CD4-positive, alpha-beta T cell (primary cell): Measurements from ENCODE around the gene DYNLT5. TPM values are rescaled to one million over a fixed set of nuclear protein-coding genes. Genes with fewer than 3 reads are reported as not detected.
"Not testable (repeated sequence)": the region's sequence is repeated elsewhere in the genome, so short reads cannot be mapped to it uniquely, and the experiment has no call there.

Experiments
- ATAC-seq: fragments of 200-7000 bp; cut with Tn5 transposase; one replicate; pipeline ENCODE4 v1.10.0; 2022; ENCODE audit warnings: mild to moderate bottlenecking; ENCODE audit not compliant: poor library complexity
- CTCF ChIA-PET: fragments of 350-600 bp; sonication (Branson Sonifier 250); formaldehyde crosslinking; loops from one replicate; lab custom pipeline; 2021; ENCODE audit warnings: antibody characterized with exemption, inconsistent platforms; lab: Charles Lee
- POLR2A ChIA-PET: fragments of 350-600 bp; sonication (Branson Sonifier 250); formaldehyde crosslinking; loops from one replicate; lab custom pipeline; 2021; ENCODE audit warnings: antibody characterized with exemption, inconsistent platforms; lab: Charles Lee
- DNase-seq, 14 experiments: peaks; one replicate each; pipeline ENCODE4 v3.0.0-alpha.2; 2013 to 2020; ENCODE audit warnings: mixed read lengths in 2 of 14
- H3K27ac ChIP-seq, 2 donors: one replicate each; pipeline versions ENCODE4 v1.5.1 to v1.7.0; 2013; ENCODE audit warnings: low read length in 2 of 2, low read depth in 1 of 2, mild to moderate bottlenecking in 1 of 2
- H3K27me3 ChIP-seq, 2 experiments: 1 replicate in 1 of 2; 2 replicates in 1 of 2; pipeline versions ENCODE4 v1.6.1 to v1.7.0; 2013; ENCODE audit warnings: low read length in 2 of 2, control low read depth in 1 of 2, mild to moderate bottlenecking in 1 of 2, moderate library complexity in 1 of 2; ENCODE audit not compliant: insufficient read depth in 2 of 2, control insufficient read depth in 1 of 2
- H3K36me3 ChIP-seq: one replicate; pipeline ENCODE4 v1.6.1; 2013; ENCODE audit warnings: low read length, control low read depth; ENCODE audit not compliant: insufficient read depth
- H3K4me1 ChIP-seq: one replicate; pipeline ENCODE4 v1.6.1; 2013; ENCODE audit warnings: low read length, control low read depth; ENCODE audit not compliant: insufficient read depth
- H3K4me3 ChIP-seq: one replicate; pipeline ENCODE4 v1.5.1; 2013; ENCODE audit warnings: mild to moderate bottlenecking, low read length, moderate library complexity
- H3K9me3 ChIP-seq, 2 experiments: 1 replicate in 1 of 2; 2 replicates in 1 of 2; pipeline versions ENCODE4 v1.6.1 to v1.7.0; 2013; ENCODE audit warnings: low read length in 2 of 2, mild to moderate bottlenecking in 2 of 2, control low read depth in 1 of 2, moderate library complexity in 1 of 2; ENCODE audit not compliant: control insufficient read depth in 1 of 2, insufficient read depth in 1 of 2
- H3K27ac Mint-ChIP-seq: one replicate; pipeline ENCODE4 v1.8.0; 2020; ENCODE audit warnings: mixed read lengths
- H3K27me3 Mint-ChIP-seq: one replicate; pipeline ENCODE4 v1.8.0; 2021; ENCODE audit warnings: mixed read lengths
- H3K36me3 Mint-ChIP-seq: one replicate; pipeline ENCODE4 v1.8.0; 2021; ENCODE audit warnings: low read depth, mixed read lengths
- H3K4me1 Mint-ChIP-seq: one replicate; pipeline ENCODE4 v1.8.0; 2021; ENCODE audit warnings: low read depth, mixed read lengths
- H3K4me3 Mint-ChIP-seq: one replicate; pipeline ENCODE4 v1.8.0; 2020; ENCODE audit warnings: mild to moderate bottlenecking, mixed read lengths
- H3K9me3 Mint-ChIP-seq: one replicate; pipeline ENCODE4 v1.8.0; 2020; ENCODE audit warnings: mixed read lengths
- CTCF ChIP-seq: fragments of 200-600 bp; IDR thresholded peaks from one replicate; pipeline ENCODE4 v1.8.0; 2022; ENCODE audit warnings: antibody characterized with exemption, mild to moderate bottlenecking
- intact Hi-C, 2 experiments: fragments of 100-400 bp; cut with DNase I in 1 of 2; cut with micrococcal nuclease in 1 of 2; formaldehyde crosslinking; loops; one replicate each; pipeline versions ENCODE4 v1.15.1 to v1.9.0; 2023 to 2025; cut with DNase I, micrococcal nuclease
- total RNA-seq, 174 experiments: library from RNA in 2 of 174; stranded (reverse) in 2 of 174; gene quantifications; one replicate each; pipeline ENCODE4 v1.2.3 and lab custom pipeline; 2021 to 2026

The DYNLT5 gene
- total RNA-seq, 2 experiments from 2014 or later, result not detected

- Mint-ChIP-seq H3K27ac (no peak overlapping the region), H3K4me3 (no peak overlapping the region), H3K4me1 (peaks cover 19% of the 10 kb centered on the region), H3K36me3 (no peaks in the 10 kb centered on the region), H3K27me3 (peaks cover 15% of the 10 kb centered on the region), H3K9me3 (no peaks in the 10 kb centered on the region)
- Histone ChIP-seq H3K9me3 (no peaks in the 10 kb centered on the region), H3K4me1 (peaks cover 2% of the 10 kb centered on the region), H3K4me3 (no peak overlapping the region), H3K36me3 (no peaks in the 10 kb centered on the region), H3K27me3 (peaks cover 0 to 3% of the 10 kb centered on the region in 2 experiments), H3K27ac (no peak overlapping the region)
- CTCF ChIA-PET, result interaction anchor here (1.4 to 2.4 kb wide), 2 partner anchors 10 to 423 kb away, joined by 3 to 6 read pairs; no protein-coding TSS in a partner anchor
- peak; percentile 68 for ATAC-seq
- DNase-seq, result peak in 13 of 14 experiments; percentile 3 to 83 (median 33)
- intact Hi-C loops, result loop anchor here (5.0 kb wide), 4 partner anchors 279 to 769 kb away; no protein-coding TSS in a partner anchor
- TF ChIP-seq CTCF, result peak; percentile 97
- POLR2A ChIA-PET, result interaction anchor here (0.7 kb wide), 1 partner anchor 18 kb away, joined by 3 read pairs; no protein-coding TSS in a partner anchor
Measured at GRCh38 chr1:66725885-66726665, 26.2 kb upstream of the DYNLT5 start.

- POLR2A ChIA-PET, result no interaction called here
- DNase-seq (no peak), ATAC-seq (no peak)
- intact Hi-C loops, result loop anchor here (5.0 kb wide), 4 partner anchors 281 to 771 kb away; no protein-coding TSS in a partner anchor
- H3K27me3 Mint-ChIP-seq, result peaks cover 8% of the 10 kb centered on the region
- no peaks in the 10 kb centered on the region for H3K36me3 ChIP-seq
- H3K4me3 ChIP-seq, result no peak overlapping the region
- no peaks in the 10 kb centered on the region for H3K36me3 Mint-ChIP-seq
- H3K27ac ChIP-seq, result no peak overlapping the region
- CTCF ChIA-PET, result no interaction called here
- H3K27me3 ChIP-seq, result no peaks in the 10 kb centered on the region
- no peak overlapping the region for H3K27ac Mint-ChIP-seq
- no peaks in the 10 kb centered on the region for H3K9me3 ChIP-seq
- no peak overlapping the region for H3K4me3 Mint-ChIP-seq
- H3K4me1 Mint-ChIP-seq, result peaks cover 25% of the 10 kb centered on the region
- H3K9me3 Mint-ChIP-seq, result no peaks in the 10 kb centered on the region
- peaks cover 2% of the 10 kb centered on the region for H3K4me1 ChIP-seq
- no peak for TF ChIP-seq CTCF
Measured at GRCh38 chr1:66728021-66728420, 24.2 kb upstream of the DYNLT5 start.

- not testable (repeated sequence) for H3K4me3 Mint-ChIP-seq
Measured at GRCh38 chr1:66728716-66729115, 23.5 kb upstream of the DYNLT5 start.

More at GRCh38 chr1:66728716-66729115, 23.5 kb upstream of the DYNLT5 start:
- DNase-seq, H3K36me3 Mint-ChIP-seq, H3K36me3 ChIP-seq, H3K4me1 ChIP-seq, H3K27me3 Mint-ChIP-seq, POLR2A ChIA-PET, H3K27me3 ChIP-seq, H3K9me3 ChIP-seq, H3K27ac ChIP-seq, H3K9me3 Mint-ChIP-seq, H3K4me3 ChIP-seq, CTCF ChIA-PET: not testable (repeated sequence)
- peaks cover 26% of the 10 kb centered on the region for H3K4me1 Mint-ChIP-seq
- intact Hi-C loops, result loop anchor here (5.0 kb wide), 4 partner anchors 281 to 771 kb away; no protein-coding TSS in a partner anchor
- peak overlapping the region; percentile 75 for H3K27ac Mint-ChIP-seq
- peak; percentile 9 for ATAC-seq
